AG04450 (cell line): ENCODE results near the gene MAGOH. TPM values are rescaled to one million over a fixed set of nuclear protein-coding genes. Genes with fewer than 3 reads are reported as not detected.

Source experiments
- CTCF ChIA-PET: fragments of 300-600, 350-600 bp; formaldehyde crosslinking; extraction: SDS; loops from one replicate; lab custom pipeline; 2022; ENCODE audit warnings: antibody characterized with exemption, inconsistent platforms; lab: Charles Lee
- POLR2A ChIA-PET: fragments of 350-600 bp; formaldehyde crosslinking; extraction: SDS; loops from one replicate; lab custom pipeline; 2021; ENCODE audit warnings: antibody characterized with exemption, inconsistent platforms; lab: Yijun Ruan, JAX
- DNase-seq: peaks from one replicate; pipeline ENCODE4 v3.0.0-alpha.2; 2011; ENCODE audit warnings: low read depth, low spot score
- H3K27ac ChIP-seq: one replicate; pipeline ENCODE4 v1.5.1; 2012; ENCODE audit warnings: low read depth, low read length, control low read depth
- H3K27me3 ChIP-seq: one replicate; pipeline ENCODE4 v1.6.0; 2012; ENCODE audit warnings: low read length; ENCODE audit not compliant: control insufficient read depth, insufficient read depth
- H3K4me3 ChIP-seq: 2 replicates; pipeline ENCODE4 v1.5.1; 2011; ENCODE audit warnings: mild to moderate bottlenecking, low read depth, low read length, control low read depth
- H3K9me3 ChIP-seq: 2 replicates; pipeline ENCODE4 v1.5.1; 2012; ENCODE audit warnings: low read length; ENCODE audit not compliant: control insufficient read depth, insufficient read depth
- CTCF ChIP-seq: IDR thresholded peaks from 2 replicates; pipeline ENCODE4 v1.5.1; 2011; ENCODE audit warnings: low read depth, low read length, control low read depth, inconsistent platforms
- polyA plus RNA-seq: library from polyadenylated mRNA; depleted of rRNA; stranded (reverse); fragments of >200 nt; gene quantifications from 2 replicates; pipeline ENCODE4 v1.2.3, GENCODE V29; 2011

The MAGOH gene
- polyA plus RNA-seq, 1 experiment, result 37.6 TPM

- Histone ChIP-seq H3K4me3 (peak overlapping the region; percentile 80), H3K27ac (no peak overlapping the region), H3K27me3 (no peaks in the 10 kb centered on the region), H3K9me3 (no peaks in the 10 kb centered on the region)
- CTCF ChIA-PET, result no interaction called here
- DNase-seq, result no peak
- TF ChIP-seq CTCF, result no peak
- POLR2A ChIA-PET, result no interaction called here
These were observed 40.8 kb downstream of the MAGOH start for GRCh38 chr1:53197291-53198200.

- H3K4me3 ChIP-seq, result peak within 1 kb of the TSS; percentile 80
- ChIA-PET CTCF (interaction anchor here (0.6 to 2.0 kb wide), 2 partner anchors 10 to 89 kb away, joined by 3 to 11 read pairs; no protein-coding TSS in a partner anchor), POLR2A (interaction anchor here (0.6 to 1.0 kb wide), 4 partner anchors 13 to 134 kb away, joined by 3 to 4 read pairs (median 3); no protein-coding TSS in a partner anchor)
- no peaks in the 10 kb centered on the region for H3K27me3 ChIP-seq
- H3K27ac ChIP-seq, result no peak within 1 kb of the TSS
- peak; percentile 77 for DNase-seq
- H3K9me3 ChIP-seq, result no peaks in the 10 kb centered on the region
- TF ChIP-seq CTCF, result 0 out of 2 replicates have a peak, but pooled peaks have one; percentile 24
These were observed 41.6 kb downstream of the MAGOH start, which contains the start of gene CPT2 for GRCh38 chr1:53196485-53197290. TSS of gene CPT2 (plus strand) at chr1:53196824. CDS start at chr1:53196944, 120 bp downstream.

DNA sequence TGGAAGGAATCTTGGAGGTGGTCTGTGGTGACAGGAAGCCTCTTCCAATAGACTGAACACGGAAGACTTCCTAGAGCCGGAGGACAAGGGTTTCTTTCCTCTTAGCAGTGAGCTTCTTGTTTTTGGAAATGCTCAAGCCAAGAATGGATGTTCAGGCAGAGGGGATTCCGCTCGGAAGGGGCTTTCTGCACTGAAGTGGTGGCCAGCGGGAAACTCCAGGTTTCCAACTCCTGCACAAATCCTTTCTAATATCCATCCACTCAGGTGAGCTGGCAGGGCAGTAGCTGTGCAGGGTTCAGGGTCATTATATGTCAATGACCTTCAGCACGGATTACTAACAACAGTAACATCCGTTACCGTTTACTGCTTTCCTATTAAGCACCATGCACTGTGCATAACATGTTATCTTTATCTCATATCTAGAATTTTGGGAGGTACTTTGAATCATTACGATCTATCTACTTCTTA is 42.3 kb downstream of the MAGOH start:
- no peak overlapping the region for H3K27ac ChIP-seq
- peak overlapping the region; percentile 80 for H3K4me3 ChIP-seq
- POLR2A ChIA-PET, result interaction anchor here (0.6 to 1.0 kb wide), 4 partner anchors 12 to 133 kb away, joined by 3 to 4 read pairs (median 3); no protein-coding TSS in a partner anchor
- no peaks in the 10 kb centered on the region for H3K9me3 ChIP-seq
- CTCF ChIA-PET, result interaction anchor here (0.6 to 2.0 kb wide), 4 partner anchors 10 to 276 kb away, joined by 3 to 11 read pairs (median 3); no protein-coding TSS in a partner anchor
- DNase-seq, result no peak
- TF ChIP-seq CTCF, result no peak
- H3K27me3 ChIP-seq, result no peaks in the 10 kb centered on the region

DNA sequence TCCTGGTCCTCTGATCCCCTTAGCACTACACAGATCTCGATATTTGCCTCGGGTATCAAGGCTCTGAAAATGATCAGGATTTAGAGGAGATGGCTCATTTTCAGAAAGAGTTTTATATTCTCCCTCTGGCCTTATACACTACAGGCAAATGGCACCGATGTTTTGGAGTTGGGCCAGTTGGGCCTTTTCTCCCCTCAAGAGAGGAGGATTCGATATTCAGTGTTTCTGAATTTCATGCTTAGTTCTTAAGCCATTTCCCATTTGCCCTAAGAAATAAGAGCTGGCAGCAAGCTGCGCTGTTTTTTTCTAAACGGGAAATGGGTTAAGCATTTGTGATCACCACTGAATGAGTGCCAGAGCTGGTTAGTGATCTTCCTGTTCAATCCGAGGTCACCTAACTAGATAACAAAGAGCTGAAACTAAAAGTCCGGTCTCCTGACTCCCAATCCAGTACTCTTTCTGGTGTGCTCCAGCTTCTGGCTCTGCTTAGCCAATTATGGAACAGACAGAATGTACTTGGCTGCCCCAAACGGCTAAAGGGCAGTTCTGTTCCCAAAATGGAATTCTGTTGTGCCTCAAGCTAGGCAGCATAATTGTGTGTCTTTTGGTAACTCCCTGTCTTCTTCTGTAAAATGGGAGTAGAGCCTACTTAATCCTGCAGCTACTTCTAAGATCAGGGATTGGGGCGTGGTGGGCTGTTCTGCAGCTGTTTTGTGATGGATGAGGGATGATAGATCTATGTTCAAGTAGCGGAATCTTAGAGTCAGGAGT is 42.9 kb downstream of the MAGOH start:
- DNase-seq, result no peak
- Histone ChIP-seq H3K27ac (no peak overlapping the region), H3K27me3 (no peaks in the 10 kb centered on the region), H3K4me3 (no peak overlapping the region), H3K9me3 (no peaks in the 10 kb centered on the region)
- ChIA-PET CTCF (interaction anchor here (0.6 to 2.0 kb wide), 3 partner anchors 9 to 275 kb away, joined by 3 to 11 read pairs (median 3); no protein-coding TSS in a partner anchor), POLR2A (interaction anchor here (0.5 to 0.7 kb wide), 2 partner anchors 132 to 153 kb away, joined by 3 read pairs; no protein-coding TSS in a partner anchor)
- no peak for TF ChIP-seq CTCF
